Spleen (tissue), 7 donors: ENCODE results near the gene IL17REL.

Source experiments
- POLR2AphosphoS5 ChIP-seq, 3 donors: sonication (generic); formaldehyde crosslinking; IDR thresholded peaks; one replicate each; pipeline ENCODE4 v1.5.1; 2017; ENCODE audit warnings: antibody characterized with exemption in 3 of 3
- TF ChIP-seq, protein P1 (sequence below), 11 experiments: fragments of 200-600 bp in 7 of 11; fragments of 450-650 bp in 4 of 11; sonication (generic) in 4 of 11; IDR thresholded peaks in 8 of 11; conservative IDR thresholded peaks in 3 of 11; 1 replicate in 7 of 11; 2 replicates in 4 of 11; pipeline versions ENCODE4 v1.4.0 to v1.8.0; 2016 to 2021; ENCODE audit warnings: antibody characterized with exemption in 11 of 11, inconsistent platforms in 4 of 11, mild to moderate bottlenecking in 1 of 11
- donor health status: DM: no; HTN: no; CAD: no; lungs with moderate emphysema.
- donor health status: DM: no; HTN: no; CAD: no.
- donor health status: DM: no; HTN: no; CAD: no.

DNA sequence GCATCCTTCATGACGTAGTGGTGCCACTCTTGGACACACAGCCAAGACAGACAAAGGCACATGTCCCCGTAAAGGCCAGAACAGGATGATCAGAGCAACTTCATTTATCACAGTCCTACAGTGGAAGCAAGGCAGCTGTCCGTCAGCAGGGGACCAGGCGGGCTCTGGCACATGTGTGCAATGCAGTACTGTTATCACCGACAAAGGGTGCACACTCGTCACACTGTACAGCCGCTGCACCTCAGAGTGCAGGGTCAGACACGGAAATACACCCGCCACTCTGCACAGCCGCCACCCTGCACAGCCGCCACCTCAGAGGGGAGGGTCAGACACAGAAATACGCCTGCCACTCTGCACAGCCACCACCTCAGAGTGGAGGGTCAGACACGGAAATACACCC, 13.4 kb upstream of the IL17REL start:
- no peak for TF ChIP-seq POLR2AphosphoS5 (IDR thresholded peaks at IDR 0.05)
- TF ChIP-seq, protein P1, sequence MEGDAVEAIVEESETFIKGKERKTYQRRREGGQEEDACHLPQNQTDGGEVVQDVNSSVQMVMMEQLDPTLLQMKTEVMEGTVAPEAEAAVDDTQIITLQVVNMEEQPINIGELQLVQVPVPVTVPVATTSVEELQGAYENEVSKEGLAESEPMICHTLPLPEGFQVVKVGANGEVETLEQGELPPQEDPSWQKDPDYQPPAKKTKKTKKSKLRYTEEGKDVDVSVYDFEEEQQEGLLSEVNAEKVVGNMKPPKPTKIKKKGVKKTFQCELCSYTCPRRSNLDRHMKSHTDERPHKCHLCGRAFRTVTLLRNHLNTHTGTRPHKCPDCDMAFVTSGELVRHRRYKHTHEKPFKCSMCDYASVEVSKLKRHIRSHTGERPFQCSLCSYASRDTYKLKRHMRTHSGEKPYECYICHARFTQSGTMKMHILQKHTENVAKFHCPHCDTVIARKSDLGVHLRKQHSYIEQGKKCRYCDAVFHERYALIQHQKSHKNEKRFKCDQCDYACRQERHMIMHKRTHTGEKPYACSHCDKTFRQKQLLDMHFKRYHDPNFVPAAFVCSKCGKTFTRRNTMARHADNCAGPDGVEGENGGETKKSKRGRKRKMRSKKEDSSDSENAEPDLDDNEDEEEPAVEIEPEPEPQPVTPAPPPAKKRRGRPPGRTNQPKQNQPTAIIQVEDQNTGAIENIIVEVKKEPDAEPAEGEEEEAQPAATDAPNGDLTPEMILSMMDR (IDR thresholded peaks at IDR 0.05 in 8 of 11, conservative IDR thresholded peaks at IDR 0.05 in 3 of 11) = no peak
